A549 (cell line): Measurements from ENCODE around the gene ABCA7. TPM values are rescaled to one million over a fixed set of nuclear protein-coding genes. Genes with fewer than 3 reads are reported as not detected.

Experiments
- ATAC-seq, 2 experiments: fragments of 200-7000 bp in 1 of 2; fragments of >200 bp in 1 of 2; cut with Nextera tagmentation in 1 of 2; cut with Tn5 transposase in 1 of 2; 3 replicates each; pipeline versions ENCODE4 v1.8.0 to v1.9.1; 2018 to 2020; ENCODE audit warnings: mild to moderate bottlenecking in 1 of 2, moderate library complexity in 1 of 2
- CTCF ChIA-PET: fragments of 300-600 bp; sonication (Branson Sonifier 250); formaldehyde crosslinking; extraction: SDS; loops from one replicate; lab custom pipeline; 2021; ENCODE audit warnings: antibody characterized with exemption, inconsistent platforms; lab: Yijun Ruan, JAX
- POLR2A ChIA-PET: fragments of 350-600 bp; formaldehyde crosslinking; extraction: SDS; loops from one replicate; lab custom pipeline; 2021; ENCODE audit warnings: antibody characterized with exemption, inconsistent platforms; lab: Yijun Ruan, JAX
- DNase-seq, 2 experiments: peaks; one replicate each; pipeline versions ENCODE4 v3.0.0 to v3.0.0-alpha.2; 2011 to 2016; ENCODE audit warnings: low read depth in 1 of 2, low spot score in 1 of 2
- FAIRE-seq: peaks from 2 replicates; lab custom pipeline; 2011; peaks lifted over from hg19 to GRCh38; lab: Jason Lieb, UNC
- H3K27ac ChIP-seq, 2 experiments: fragments of >200 bp; sonication (Bioruptor Twin); formaldehyde crosslinking; 3 replicates each; pipeline ENCODE4 v1.5.1; 2016 to 2017
- H3K4me1 ChIP-seq: fragments of >200 bp; sonication (Bioruptor Twin); formaldehyde crosslinking; 3 replicates; pipeline ENCODE4 v1.6.1; 2016
- H3K4me2 ChIP-seq: fragments of >200 bp; sonication (Bioruptor Twin); formaldehyde crosslinking; 3 replicates; pipeline ENCODE4 v1.6.1; 2016
- H3K4me3 ChIP-seq: fragments of >200 bp; sonication (Bioruptor Twin); formaldehyde crosslinking; 3 replicates; pipeline ENCODE4 v1.5.1; 2016
- H3K9me3 ChIP-seq: fragments of >200 bp; sonication (Bioruptor Twin); formaldehyde crosslinking; 3 replicates; pipeline ENCODE4 v1.6.1; 2016
- BHLHE40 ChIP-seq: IDR thresholded peaks from 2 replicates; pipeline ENCODE4 v1.6.1; 2012; ENCODE audit warnings: low read depth, low read length, inconsistent platforms
- CTCF ChIP-seq: fragments of >200 bp; sonication (Bioruptor Twin); formaldehyde crosslinking; IDR thresholded peaks from 3 replicates; pipeline ENCODE4 v1.5.1; 2016
- EHF ChIP-seq: fragments of 250-450 bp; sonication (Bioruptor Pico); IDR thresholded peaks from 2 replicates; pipeline ENCODE4 v1.5.0; 2020; ENCODE audit warnings: mild to moderate bottlenecking
- ELK1 ChIP-seq: fragments of 150-350 bp; IDR thresholded peaks from 2 replicates; pipeline ENCODE4 v1.6.1; 2014; ENCODE audit warnings: low read depth, mild to moderate bottlenecking, low read length
- EP300 ChIP-seq, 2 experiments: fragments of >200 bp; sonication (Bioruptor Twin); formaldehyde crosslinking; IDR thresholded peaks; 2 replicates in 1 of 2; 3 replicates in 1 of 2; pipeline ENCODE4 v1.6.1; 2016 to 2017
- FOSL2 ChIP-seq, 2 experiments: fragments of 450-650 bp in 1 of 2; fragments of >200 bp in 1 of 2; sonication (Bioruptor Twin) in 1 of 2; formaldehyde crosslinking; IDR thresholded peaks; 2 replicates each; pipeline versions ENCODE4 v1.5.0 to v1.6.1; 2016 to 2020; ENCODE audit warnings: mild to moderate bottlenecking in 1 of 2, moderate library complexity in 1 of 2
- HES2 ChIP-seq: fragments of >200 bp; sonication (Bioruptor Twin); formaldehyde crosslinking; IDR thresholded peaks from 2 replicates; pipeline ENCODE4 v1.6.1; 2016
- HMGXB4 ChIP-seq: fragments of 250-450 bp; sonication (Bioruptor Pico); IDR thresholded peaks from 2 replicates; pipeline ENCODE4 v1.5.0; 2021; ENCODE audit warnings: mild to moderate bottlenecking, moderate library complexity, borderline replicate concordance
- HOXA7 ChIP-seq: fragments of 250-450 bp; sonication (Bioruptor Pico); IDR thresholded peaks from 2 replicates; pipeline ENCODE4 v1.5.0; 2020; ENCODE audit warnings: mild to moderate bottlenecking, moderate library complexity
- JUN ChIP-seq, 2 experiments: fragments of >200 bp; sonication (Bioruptor Twin); formaldehyde crosslinking; IDR thresholded peaks; 2 replicates in 1 of 2; 3 replicates in 1 of 2; pipeline ENCODE4 v1.6.1; 2016 to 2017
- MYC ChIP-seq: IDR thresholded peaks from 2 replicates; pipeline ENCODE4 v1.6.1; 2012; ENCODE audit warnings: mild to moderate bottlenecking, inconsistent platforms, low read length, improper control_type of control experiment, borderline replicate concordance
- POLR2A ChIP-seq: IDR thresholded peaks from 2 replicates; pipeline ENCODE4 v1.6.1; 2012; ENCODE audit warnings: mild to moderate bottlenecking, low read length
- RAD21 ChIP-seq, 2 experiments: fragments of >200 bp in 1 of 2; sonication (Bioruptor Twin) in 1 of 2; formaldehyde crosslinking in 1 of 2; IDR thresholded peaks in 1 of 2; conservative IDR thresholded peaks in 1 of 2; 2 replicates in 1 of 2; 3 replicates in 1 of 2; pipeline ENCODE4 v1.6.1; 2012 to 2018; ENCODE audit warnings: inconsistent platforms in 1 of 2
- REST ChIP-seq: fragments of 200-600 bp; sonication (generic); IDR thresholded peaks from 2 replicates; pipeline ENCODE4 v1.6.1; 2016; ENCODE audit warnings: antibody characterized with exemption, mild to moderate bottlenecking, moderate library complexity
- TFCP2L1 ChIP-seq: fragments of 250-450 bp; sonication (Bioruptor Pico); IDR thresholded peaks from 2 replicates; pipeline ENCODE4 v1.5.0; 2021; ENCODE audit warnings: mild to moderate bottlenecking
- USF2 ChIP-seq: fragments of 450-650 bp; IDR thresholded peaks from 2 replicates; pipeline ENCODE4 v1.6.1; 2014; ENCODE audit warnings: antibody characterized with exemption
- ZFP36 ChIP-seq: fragments of 450-650 bp; IDR thresholded peaks from 2 replicates; pipeline ENCODE4 v1.6.1; 2014; ENCODE audit warnings: borderline replicate concordance; ENCODE audit not compliant: partially characterized antibody
- WGBS: methylation state at CpG from one replicate; pipeline ENCODE4 v1.1.6; 2017; ENCODE audit errors: missing lambda C conversion rate; 5-methylcytosine and 5-hydroxymethylcytosine counted together
- polyA plus RNA-seq, 4 experiments: library from polyadenylated mRNA; depleted of rRNA in 3 of 4; stranded (reverse); fragments of >200 nt; fragmentation: RNase III in 1 of 4; extraction: RNeasy Plus Mini Kit Qiagen cat#74134 plus additional on column Dnase treatment in 1 of 4; gene quantifications; 2 replicates in 3 of 4; 3 replicates in 1 of 4; pipeline ENCODE4 v1.2.3, GENCODE V29; 2011 to 2017

The ABCA7 gene
- polyA plus RNA-seq, 2 of the 4 experiments (the other 2 are of a cell fraction): 5.0 to 13.5 TPM

- CTCF ChIA-PET: interaction anchor here (1.0 to 2.7 kb wide), 3 partner anchors 11 to 216 kb away, joined by 3 to 12 read pairs (median 3); partner anchors contain the start of gene ABCA7
- DNase-seq: no peak
These were observed 12.3 kb upstream of the ABCA7 start for GRCh38 chr19:1027650-1028061.

GRCh38 chr19:1028062-1028926 lies 11.6 kb upstream of the ABCA7 start:
- WGBS: 0% methylated on average over 9 of the region's 58 CpGs
- FAIRE-seq: no peak

More at GRCh38 chr19:1027650-1028061, 12.3 kb upstream of the ABCA7 start:
- no peak for TF ChIP-seq MYC
- no peak for TF ChIP-seq CTCF
- no peak for TF ChIP-seq BHLHE40
- TF ChIP-seq FOSL2 (IDR thresholded peaks at IDR 0.05): no peak
- TF ChIP-seq FOSL2 (CRISPR knock-in tag; IDR thresholded peaks at IDR 0.05): no peak
- no peak for TF ChIP-seq POLR2A
- TF ChIP-seq HES2: no peak
- no peak for TF ChIP-seq EP300 (IDR thresholded peaks at IDR 0.05)
- TF ChIP-seq REST: no peak
- TF ChIP-seq TFCP2L1: no peak
- 0% methylated on average over 3 of the region's 16 CpGs for WGBS
- POLR2A ChIA-PET: interaction anchor here (1.4 kb wide), 1 partner anchor 14 kb away, joined by 3 read pairs; no protein-coding TSS in a partner anchor
- ATAC-seq: peak; percentile 36 to 44; a peak in 3 of 6 replicates
- H3K27ac ChIP-seq: peak overlapping the region; percentile 92 to 100
- H3K4me2 ChIP-seq: peak overlapping the region; percentile 96
- H3K4me1 ChIP-seq: peaks cover 13% of the 10 kb centered on the region; the same call in 1 of the 3 replicates
- H3K9me3 ChIP-seq: no peaks in the 10 kb centered on the region
- peak overlapping the region; percentile 87 for H3K4me3 ChIP-seq
- no peak for FAIRE-seq

More at GRCh38 chr19:1028062-1028926, 11.6 kb upstream of the ABCA7 start:
- peaks cover 13% of the 10 kb centered on the region; the same call in 1 of the 3 replicates for H3K4me1 ChIP-seq
- peak overlapping the region; percentile 92 to 100 for H3K27ac ChIP-seq
- H3K4me3 ChIP-seq: peak overlapping the region; percentile 87
- no peaks in the 10 kb centered on the region for H3K9me3 ChIP-seq
- POLR2A ChIA-PET: interaction anchor here (1.4 to 1.6 kb wide), 2 partner anchors 12 to 13 kb away, joined by 3 to 7 read pairs; partner anchors contain the start of gene ABCA7
- DNase-seq: peak; percentile 43 to 68
- TF ChIP-seq ZFP36: peak; percentile 67
- TF ChIP-seq ELK1: no peak
- TF ChIP-seq HOXA7 (CRISPR knock-in tag): no peak
- TF ChIP-seq RAD21 (conservative IDR thresholded peaks at IDR 0.05 in 1 of 2, IDR thresholded peaks at IDR 0.05 in 1 of 2): no peak
- no peak for TF ChIP-seq USF2
- 0 out of 2 replicates have a peak, but pooled peaks have one; percentile 15 for TF ChIP-seq POLR2A
- no peak for TF ChIP-seq EHF (CRISPR knock-in tag)
- peak in 1 of 2 experiments; percentile 38; a peak in 1 of 5 replicates for TF ChIP-seq JUN (IDR thresholded peaks at IDR 0.05)
- TF ChIP-seq HMGXB4 (CRISPR knock-in tag): no peak
- TF ChIP-seq, all 56 proteins: peak for 3
- CTCF ChIA-PET: interaction anchor here (1.0 to 2.7 kb wide), 5 partner anchors 11 to 107 kb away, joined by 3 to 12 read pairs (median 3); partner anchors contain the start of gene ABCA7
- peak; percentile 55 to 69 for ATAC-seq
- H3K4me2 ChIP-seq: peak overlapping the region; percentile 96
